DND-41 (cell line): ENCODE measurements around the gene SLC12A6.

ENCODE experiments used
- ATAC-seq: fragments of 200-7000 bp; cut with Tn5 transposase; 3 replicates; pipeline ENCODE4 v1.9.1; 2021; ENCODE audit warnings: low read depth; ENCODE audit not compliant: insufficient read depth
- DNase-seq: peaks from one replicate; pipeline ENCODE4 v3.0.0-alpha.2; 2020
- H2AFZ ChIP-seq: 2 replicates; pipeline ENCODE4 v1.6.0; 2012; ENCODE audit warnings: low read depth, low read length
- H3K27ac ChIP-seq: 2 replicates; pipeline ENCODE4 v1.5.1; 2012; ENCODE audit warnings: low read length, inconsistent platforms
- H3K27me3 ChIP-seq: fragments of 200-600 bp; sonication (generic); 2 replicates; pipeline ENCODE4 v1.6.0; 2012; ENCODE audit warnings: low read length, mild to moderate bottlenecking, inconsistent platforms; ENCODE audit not compliant: insufficient read depth, poor library complexity
- H3K36me3 ChIP-seq: 2 replicates; pipeline ENCODE4 v1.5.1; 2012; ENCODE audit warnings: low read length, inconsistent platforms; ENCODE audit not compliant: insufficient read depth
- H3K4me1 ChIP-seq: 2 replicates; pipeline ENCODE4 v1.5.1; 2012; ENCODE audit warnings: mild to moderate bottlenecking, low read length; ENCODE audit not compliant: insufficient read depth
- H3K4me2 ChIP-seq: 2 replicates; pipeline ENCODE4 v1.6.0; 2012; ENCODE audit warnings: mild to moderate bottlenecking, moderate library complexity, low read length, inconsistent platforms; ENCODE audit not compliant: insufficient read depth
- H3K4me3 ChIP-seq, 2 experiments: fragments of 200-600 bp in 1 of 2; shearing (Covaris generic) in 1 of 2; 2 replicates each; pipeline ENCODE4 v1.5.1; 2012 to 2016; ENCODE audit warnings: inconsistent platforms in 2 of 2, low read length in 2 of 2, mild to moderate bottlenecking in 2 of 2, low read depth in 1 of 2, moderate library complexity in 1 of 2
- H3K79me2 ChIP-seq: 2 replicates; pipeline ENCODE4 v1.6.0; 2012; ENCODE audit warnings: low read length, inconsistent platforms; ENCODE audit not compliant: insufficient read depth
- H3K9ac ChIP-seq: 2 replicates; pipeline ENCODE4 v1.6.0; 2012; ENCODE audit warnings: low read depth, mild to moderate bottlenecking, inconsistent platforms, low read length, moderate library complexity
- H3K9me3 ChIP-seq: 2 replicates; pipeline ENCODE4 v1.5.1; 2012; ENCODE audit warnings: low read length, moderate library complexity, mild to moderate bottlenecking, inconsistent platforms; ENCODE audit not compliant: insufficient read depth, severe bottlenecking
- H4K20me1 ChIP-seq: 2 replicates; pipeline ENCODE4 v1.6.0; 2012; ENCODE audit warnings: low read length; ENCODE audit not compliant: insufficient read depth
- CTCF ChIP-seq: IDR thresholded peaks from 2 replicates; pipeline ENCODE4 v1.5.1; 2012; ENCODE audit warnings: borderline replicate concordance, low read length, moderate library complexity, mild to moderate bottlenecking; ENCODE audit not compliant: poor library complexity, severe bottlenecking; ENCODE audit errors: extremely low read depth
- EZH2 ChIP-seq: IDR thresholded peaks from 3 replicates; pipeline ENCODE4 v1.6.1; 2012; ENCODE audit warnings: borderline replicate concordance, low read depth, mild to moderate bottlenecking, moderate library complexity, low read length, inconsistent platforms; ENCODE audit not compliant: severe bottlenecking

SLC12A6 gene

GRCh38 chr15:34216527-34217270, 120.9 kb downstream of the SLC12A6 start:
- Histone ChIP-seq H3K79me2 (no peaks in the 10 kb centered on the region), H3K27ac (no peak overlapping the region), H3K4me2 (no peak overlapping the region), H3K4me3 (no peak overlapping the region), H4K20me1 (no peaks in the 10 kb centered on the region), H3K36me3 (no peaks in the 10 kb centered on the region), H3K9me3 (no peaks in the 10 kb centered on the region), H3K27me3 (peaks cover 2% of the 10 kb centered on the region), H3K9ac (no peak overlapping the region), H2AFZ (no peak overlapping the region), H3K4me1 (no peaks in the 10 kb centered on the region)
- TF ChIP-seq CTCF (no peak), EZH2 (no peak)
- ATAC-seq (no peak), DNase-seq (no peak)

- H3K4me3 ChIP-seq = no peak overlapping the region
- peaks cover 6% of the 10 kb centered on the region for H3K79me2 ChIP-seq
- H4K20me1 ChIP-seq = no peaks in the 10 kb centered on the region
- peaks cover 5% of the 10 kb centered on the region; the same call in 1 of the 2 replicates for H3K4me1 ChIP-seq
- H3K36me3 ChIP-seq = no peaks in the 10 kb centered on the region
- H3K9ac ChIP-seq = no peak overlapping the region
- no peak overlapping the region for H3K27ac ChIP-seq
- H3K27me3 ChIP-seq = peaks cover 2% of the 10 kb centered on the region
- ATAC-seq (no peak), DNase-seq (no peak)
- no peaks in the 10 kb centered on the region for H3K9me3 ChIP-seq
- no peak overlapping the region for H3K4me2 ChIP-seq
- no peak overlapping the region for H2AFZ ChIP-seq
- no peak for TF ChIP-seq EZH2
- TF ChIP-seq CTCF = no peak
Measured at GRCh38 chr15:34214135-34214534, 123.4 kb downstream of the SLC12A6 start.

- Histone ChIP-seq H3K79me2 (peaks cover 10% of the 10 kb centered on the region), H3K27me3 (peaks cover 2% of the 10 kb centered on the region), H3K36me3 (no peaks in the 10 kb centered on the region), H2AFZ (no peak overlapping the region), H4K20me1 (no peaks in the 10 kb centered on the region), H3K9me3 (no peaks in the 10 kb centered on the region), H3K4me2 (no peak overlapping the region), H3K4me3 (no peak overlapping the region), H3K9ac (no peak overlapping the region), H3K4me1 (peaks cover 9% of the 10 kb centered on the region), H3K27ac (no peak overlapping the region)
- TF ChIP-seq CTCF = no peak
- TF ChIP-seq EZH2 = no peak
- no peak for DNase-seq
- no peak for ATAC-seq
Measured at GRCh38 chr15:34213690-34214089, 123.9 kb downstream of the SLC12A6 start.
